Skeletal muscle tissue (tissue), 4 donors: ENCODE data around the gene ANTKMT. TPM values are rescaled to one million over a fixed set of nuclear protein-coding genes. Genes with fewer than 3 reads are reported as not detected.
"Not testable (repeated sequence)": the region's sequence is repeated elsewhere in the genome, so short reads cannot be mapped to it uniquely, and the experiment has no call there.

Experiments
- H3K27ac ChIP-seq: one replicate; pipeline ENCODE4 v1.7.0; 2013; ENCODE audit warnings: mild to moderate bottlenecking, low read depth, low read length, inconsistent platforms
- H3K27me3 ChIP-seq, 3 donors: one replicate each; pipeline ENCODE4 v1.7.0; 2013; ENCODE audit warnings: low read length in 3 of 3; ENCODE audit not compliant: control insufficient read depth in 3 of 3, insufficient read depth in 3 of 3
- H3K36me3 ChIP-seq, 3 donors: one replicate each; pipeline ENCODE4 v1.7.0; 2013; ENCODE audit warnings: low read length in 3 of 3; ENCODE audit not compliant: control insufficient read depth in 3 of 3, insufficient read depth in 3 of 3
- H3K4me1 ChIP-seq, 3 donors: one replicate each; pipeline ENCODE4 v1.7.0; 2013; ENCODE audit warnings: low read length in 3 of 3, mild to moderate bottlenecking in 3 of 3; ENCODE audit not compliant: control insufficient read depth in 3 of 3, insufficient read depth in 3 of 3
- H3K4me3 ChIP-seq, 3 donors: one replicate each; pipeline ENCODE4 v1.7.0; 2013; ENCODE audit warnings: low read length in 3 of 3
- H3K9ac ChIP-seq, 3 donors: one replicate each; pipeline ENCODE4 v1.7.0; 2013; ENCODE audit warnings: low read length in 3 of 3, mild to moderate bottlenecking in 3 of 3, moderate library complexity in 2 of 3, low read depth in 1 of 3
- H3K9me3 ChIP-seq, 3 donors: one replicate each; pipeline ENCODE4 v1.7.0; 2013; ENCODE audit warnings: low read length in 3 of 3; ENCODE audit not compliant: control insufficient read depth in 3 of 3
- total RNA-seq: library from RNA; depleted of rRNA; stranded (reverse); fragments of >200 nt; gene quantifications from one replicate; pipeline ENCODE4 v1.2.3, GENCODE V29; 2014
- donor health status: Osteomylitis.

Gene ANTKMT
- total RNA-seq, 1 donor from 2014 or later: 12.0 TPM

- Histone ChIP-seq H3K36me3 (no peaks in the 10 kb centered on the region), H3K27me3 (peaks cover 80 to 88% (median 83%) of the 10 kb centered on the region in 3 donors), H3K4me1 (peaks cover 0 to 10% (median 7%) of the 10 kb centered on the region in 3 donors), H3K9me3 (no peaks in the 10 kb centered on the region), H3K9ac (no peak overlapping the region), H3K27ac (no peak overlapping the region), H3K4me3 (no peak overlapping the region)
Observed at GRCh38 chr16:707062-707538, 13.8 kb upstream of the ANTKMT start.

GRCh38 chr16:708019-708418, 12.9 kb upstream of the ANTKMT start:
- no peak overlapping the region for H3K27ac ChIP-seq
- H3K9ac ChIP-seq: no peak overlapping the region
- no peak overlapping the region for H3K4me3 ChIP-seq
- no peaks in the 10 kb centered on the region for H3K36me3 ChIP-seq
- H3K4me1 ChIP-seq: peaks cover 0 to 13% (median 7%) of the 10 kb centered on the region in 3 donors
- no peaks in the 10 kb centered on the region for H3K9me3 ChIP-seq
- peaks cover 71 to 79% (median 73%) of the 10 kb centered on the region in 3 donors for H3K27me3 ChIP-seq

DNA sequence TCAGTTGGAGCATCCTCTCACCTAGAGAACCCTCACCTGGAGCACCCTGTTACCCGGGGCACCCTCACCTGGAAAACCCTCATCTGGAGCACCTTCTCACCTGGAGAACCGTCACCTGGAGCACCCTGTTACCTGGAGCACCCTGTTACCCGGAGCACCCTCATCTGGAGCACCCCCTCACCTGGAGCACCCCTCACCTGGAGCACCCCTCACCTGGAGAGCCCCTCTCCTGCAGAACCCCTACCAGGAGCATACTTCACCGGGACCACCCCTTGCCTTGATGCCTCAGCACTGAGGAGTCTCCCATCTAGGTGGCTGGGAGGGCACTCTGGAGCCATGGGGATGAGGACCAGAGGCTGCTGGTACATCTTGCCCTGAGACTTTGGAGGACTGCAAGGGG, 12.0 kb upstream of the ANTKMT start:
- Histone ChIP-seq H3K27me3 (peaks cover 64 to 73% (median 67%) of the 10 kb centered on the region in 3 donors), H3K9me3 (no peaks in the 10 kb centered on the region), H3K4me1 (peaks cover under 1 to 14% (median 7%) of the 10 kb centered on the region in 3 donors), H3K4me3 (no peak overlapping the region), H3K9ac (no peak overlapping the region), H3K36me3 (no peaks in the 10 kb centered on the region), H3K27ac (no peak overlapping the region)

- peaks cover 55 to 66% (median 60%) of the 10 kb centered on the region in 3 donors for H3K27me3 ChIP-seq
- peaks cover 9 to 21% (median 9%) of the 10 kb centered on the region in 3 donors for H3K4me1 ChIP-seq
- H3K9ac ChIP-seq: no peak overlapping the region
- no peaks in the 10 kb centered on the region for H3K9me3 ChIP-seq
- no peak overlapping the region for H3K4me3 ChIP-seq
- H3K27ac ChIP-seq: no peak overlapping the region
- H3K36me3 ChIP-seq: no peaks in the 10 kb centered on the region
Observed at GRCh38 chr16:709566-710499, 11.1 kb upstream of the ANTKMT start.

DNA sequence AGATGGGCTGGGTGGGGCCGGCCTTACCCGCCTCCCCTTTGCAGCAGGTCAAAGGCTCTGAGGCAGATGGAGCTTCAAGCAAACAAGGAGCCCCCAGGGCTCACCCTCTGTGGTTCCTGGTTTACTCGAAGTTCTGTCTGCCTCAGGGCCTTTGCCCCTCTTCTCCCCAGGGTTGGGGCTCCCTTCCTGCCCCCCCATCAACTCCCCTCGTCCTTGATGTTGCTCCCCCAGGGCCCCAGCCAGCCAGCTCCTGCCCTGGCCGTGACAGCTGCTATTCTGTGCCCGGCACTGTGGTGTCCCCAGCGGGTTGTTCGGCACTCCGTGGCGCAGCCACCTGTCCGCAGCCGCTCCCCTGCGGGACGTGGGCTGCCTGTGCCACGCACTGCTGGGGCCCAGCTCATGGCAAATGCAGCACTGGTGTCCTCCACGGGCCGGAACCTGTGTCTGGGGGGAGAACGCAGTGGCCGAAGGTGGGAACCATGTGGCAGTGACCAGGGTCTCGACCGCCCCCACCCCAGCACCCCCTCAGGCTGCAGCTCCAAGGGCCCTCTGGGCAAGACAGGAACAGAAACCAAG, 10.4 kb upstream of the ANTKMT start:
- Histone ChIP-seq H3K4me1 (peaks cover 9 to 24% (median 9%) of the 10 kb centered on the region in 3 donors), H3K4me3 (no peak overlapping the region), H3K27me3 (peaks cover 52 to 61% (median 58%) of the 10 kb centered on the region in 3 donors), H3K9me3 (no peaks in the 10 kb centered on the region), H3K27ac (no peak overlapping the region), H3K9ac (no peak overlapping the region), H3K36me3 (no peaks in the 10 kb centered on the region)

GRCh38 chr16:711084-711483, 9.9 kb upstream of the ANTKMT start:
- Histone ChIP-seq H3K27ac (no peak overlapping the region), H3K9me3 (no peaks in the 10 kb centered on the region), H3K36me3 (no peaks in the 10 kb centered on the region), H3K9ac (no peak overlapping the region), H3K4me1 (peaks cover 11 to 28% (median 13%) of the 10 kb centered on the region in 3 donors), H3K27me3 (peaks cover 52 to 61% (median 58%) of the 10 kb centered on the region in 3 donors), H3K4me3 (no peak overlapping the region)

DNA sequence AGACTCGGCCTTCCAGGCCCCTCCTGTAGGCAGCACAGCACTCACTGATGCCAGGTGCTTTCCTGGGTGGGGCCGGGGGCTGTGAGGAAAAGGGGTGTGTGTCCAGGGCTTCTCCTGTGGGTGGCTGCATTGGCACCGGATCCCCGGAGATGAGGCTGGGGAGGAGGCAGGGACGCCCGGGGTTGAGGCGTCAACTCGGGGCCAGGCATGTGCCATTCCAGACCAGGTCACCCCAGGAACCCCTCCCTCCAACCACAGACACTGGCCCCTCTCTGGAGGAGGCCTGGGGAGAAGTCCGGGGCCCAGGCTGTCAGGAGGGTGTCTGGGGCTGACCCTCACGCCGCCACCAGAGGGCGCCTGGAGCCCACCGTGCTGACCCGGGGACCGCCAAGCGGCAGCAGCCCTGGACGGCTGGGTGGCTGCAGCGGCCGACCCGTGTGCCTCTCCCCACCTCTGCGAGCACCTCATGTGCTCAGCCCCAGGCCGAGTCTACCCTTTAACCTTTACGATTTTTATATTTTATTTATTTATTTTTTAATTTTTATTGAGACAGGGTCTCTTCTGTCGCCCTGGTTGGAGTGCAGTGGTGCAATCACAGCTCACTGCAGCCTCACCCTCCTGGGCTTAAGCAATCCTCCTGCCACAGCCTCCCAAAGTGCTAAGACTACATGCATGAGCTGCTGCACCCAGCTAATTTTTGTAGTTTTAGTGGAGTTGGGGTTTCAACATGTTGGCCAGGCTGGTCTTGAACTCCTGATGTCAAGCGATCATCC, 9.2 kb upstream of the ANTKMT start:
- Histone ChIP-seq H3K27me3 (peaks cover 46 to 54% (median 52%) of the 10 kb centered on the region in 3 donors), H3K4me3 (no peak overlapping the region), H3K36me3 (no peaks in the 10 kb centered on the region), H3K9me3 (no peaks in the 10 kb centered on the region), H3K9ac (no peak overlapping the region), H3K27ac (no peak overlapping the region), H3K4me1 (peaks cover 17 to 31% (median 20%) of the 10 kb centered on the region in 3 donors)

- H3K36me3 ChIP-seq, H3K27ac ChIP-seq, H3K9ac ChIP-seq, H3K9me3 ChIP-seq, H3K4me3 ChIP-seq: not testable (repeated sequence)
- H3K4me1 ChIP-seq: peaks cover 17 to 32% (median 20%) of the 10 kb centered on the region in 3 donors
- peaks cover 35 to 45% (median 44%) of the 10 kb centered on the region in 3 donors for H3K27me3 ChIP-seq
Observed at GRCh38 chr16:712740-713250, 8.2 kb upstream of the ANTKMT start.

DNA sequence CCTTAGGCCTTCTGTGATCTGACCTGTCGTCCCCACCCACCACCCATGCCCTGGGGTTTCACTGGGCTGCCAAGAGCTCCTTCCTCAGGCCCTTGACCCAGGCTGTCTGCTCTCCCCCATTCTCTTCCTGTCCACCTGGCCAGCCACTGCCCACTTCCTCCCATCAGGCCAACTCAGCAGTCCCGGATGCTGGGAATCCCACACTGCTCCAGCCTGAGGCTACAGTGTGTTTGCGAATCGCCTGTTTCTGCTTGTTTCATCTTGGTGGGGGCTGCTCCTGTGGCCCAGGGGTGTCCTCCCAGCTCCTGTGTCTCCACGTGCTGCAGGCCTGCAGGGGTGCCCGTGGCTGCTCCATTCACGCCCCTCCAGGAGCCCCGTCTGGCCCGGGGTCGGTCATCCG, 6.9 kb upstream of the ANTKMT start:
- Histone ChIP-seq H3K27me3 (peaks cover 22 to 32% (median 31%) of the 10 kb centered on the region in 3 donors), H3K4me3 (no peak overlapping the region), H3K9ac (no peak overlapping the region), H3K9me3 (no peaks in the 10 kb centered on the region), H3K36me3 (peaks cover 0 to 2% (median 0%) of the 10 kb centered on the region in 3 donors), H3K27ac (no peak overlapping the region), H3K4me1 (peaks cover 19 to 34% (median 25%) of the 10 kb centered on the region in 3 donors)
